Measurements from ENCODE around the gene SCAANT1. TPM values are rescaled to one million over a fixed set of nuclear protein-coding genes. Genes with fewer than 3 reads are reported as not detected.
A peak's percentile ranks its signal among the peaks of the same experiment; 100 is the strongest.

The SCAANT1 gene
- polyA plus RNA-seq, 3 donors: not detected

- H3K27ac ChIP-seq (ENCODE audit: low read depth in 1 of 2, low read length in 2 of 2): no peak overlapping the region
- no peaks in the 10 kb centered on the region for H3K9me3 Mint-ChIP-seq
- H3K36me3 Mint-ChIP-seq: peaks cover 36 to 45% of the 10 kb centered on the region in 2 donors
- TF ChIP-seq CTCF (IDR thresholded peaks at IDR 0.05): no peak
- no peak overlapping the region for H3K4me3 Mint-ChIP-seq
- H3K27me3 ChIP-seq (ENCODE audit: control insufficient read depth in 2 of 2, insufficient read depth in 2 of 2, low read length in 2 of 2): no peaks in the 10 kb centered on the region
- DNase-seq: no peak
- H3K27ac Mint-ChIP-seq: no peak overlapping the region
- intact Hi-C loops (cut with micrococcal nuclease): no loop called here
- H2AFZ ChIP-seq (ENCODE audit: insufficient read depth, low read depth, low read length, poor library complexity, severe bottlenecking): no peak overlapping the region
- H3K9ac ChIP-seq (ENCODE audit: insufficient read depth, low read length, poor library complexity, severe bottlenecking): no peak overlapping the region
- H3K4me3 ChIP-seq (replicated peaks in 1 of 3; ENCODE audit: low read depth in 2 of 3, low read length in 3 of 3): no peak overlapping the region
- WGBS (ENCODE audit: insufficient coverage): 95% methylated on average over 8 of the region's 13 CpGs
- peaks cover 18 to 55% of the 10 kb centered on the region in 2 donors for H3K36me3 ChIP-seq (replicated peaks in 1 of 2; ENCODE audit: control insufficient read depth in 1 of 2, insufficient read depth in 2 of 2, low read length in 2 of 2)
- peaks cover 10 to 11% of the 10 kb centered on the region in 2 donors for H3K4me1 ChIP-seq (ENCODE audit: control insufficient read depth in 1 of 2, insufficient read depth in 2 of 2, low read length in 2 of 2)
- H3K9me3 ChIP-seq (replicated peaks in 1 of 2; ENCODE audit: control insufficient read depth in 1 of 2, insufficient read depth in 1 of 2, low read length in 2 of 2): no peaks in the 10 kb centered on the region
- H3K4me2 ChIP-seq (replicated peaks; ENCODE audit: extremely low read depth, low read length, poor library complexity, severe bottlenecking): no peak overlapping the region
- H4K20me1 ChIP-seq (ENCODE audit: insufficient read depth, low read length): peaks cover 96% of the 10 kb centered on the region
- H3K4me1 Mint-ChIP-seq: peaks cover 17% of the 10 kb centered on the region
- no peaks in the 10 kb centered on the region for H3K27me3 Mint-ChIP-seq (ENCODE audit: low read depth in 3 of 3)
- peaks cover 79% of the 10 kb centered on the region for H3K79me2 ChIP-seq (ENCODE audit: insufficient read depth, low read length)
Measured at GRCh38 chr3:63955830-63956545, 43.8 kb upstream of the SCAANT1 start.

- Histone ChIP-seq H4K20me1 (ENCODE audit: insufficient read depth, low read length) (peaks cover 96% of the 10 kb centered on the region), H3K4me1 (ENCODE audit: control insufficient read depth in 1 of 2, insufficient read depth in 2 of 2, low read length in 2 of 2) (peaks cover 4 to 5% of the 10 kb centered on the region in 2 donors), H3K79me2 (ENCODE audit: insufficient read depth, low read length) (peaks cover 79% of the 10 kb centered on the region), H3K27me3 (ENCODE audit: control insufficient read depth in 2 of 2, insufficient read depth in 2 of 2, low read length in 2 of 2) (no peaks in the 10 kb centered on the region), H3K27ac (ENCODE audit: low read depth in 1 of 2, low read length in 2 of 2) (peak overlapping the region in 1 of 2 donors; percentile 18), H3K36me3 (replicated peaks in 1 of 2; ENCODE audit: control insufficient read depth in 1 of 2, insufficient read depth in 2 of 2, low read length in 2 of 2) (peaks cover 20 to 55% of the 10 kb centered on the region in 2 donors), H2AFZ (ENCODE audit: insufficient read depth, low read depth, low read length, poor library complexity, severe bottlenecking) (no peak overlapping the region), H3K9me3 (replicated peaks in 1 of 2; ENCODE audit: control insufficient read depth in 1 of 2, insufficient read depth in 1 of 2, low read length in 2 of 2) (no peaks in the 10 kb centered on the region), H3K4me2 (replicated peaks; ENCODE audit: extremely low read depth, low read length, poor library complexity, severe bottlenecking) (no peak overlapping the region), H3K4me3 (replicated peaks in 1 of 3; ENCODE audit: low read depth in 2 of 3, low read length in 3 of 3) (no peak overlapping the region), H3K9ac (ENCODE audit: insufficient read depth, low read length, poor library complexity, severe bottlenecking) (no peak overlapping the region)
- no peak for TF ChIP-seq CTCF (IDR thresholded peaks at IDR 0.05)
- Mint-ChIP-seq H3K4me3 (no peak overlapping the region), H3K4me1 (peaks cover 11% of the 10 kb centered on the region), H3K27me3 (ENCODE audit: low read depth in 3 of 3) (no peaks in the 10 kb centered on the region), H3K9me3 (no peaks in the 10 kb centered on the region), H3K27ac (peak overlapping the region in 4 of 7 donors; percentile 36 to 87 (median 62)), H3K36me3 (peaks cover 36 to 45% of the 10 kb centered on the region in 2 donors)
- DNase-seq: no peak
- intact Hi-C loops (cut with micrococcal nuclease): no loop called here
- WGBS (ENCODE audit: insufficient coverage): 100% methylated on average over 1 of the region's 3 CpGs
Measured at GRCh38 chr3:63955036-63955650, 43.0 kb upstream of the SCAANT1 start.
